AG08396 (cell line): ENCODE measurements around the gene ACYP2.

Experiments
- DNase-seq: peaks from one replicate; pipeline ENCODE4 v3.0.0; 2012; ENCODE audit warnings: low spot score, mixed read lengths

ACYP2 gene

DNA sequence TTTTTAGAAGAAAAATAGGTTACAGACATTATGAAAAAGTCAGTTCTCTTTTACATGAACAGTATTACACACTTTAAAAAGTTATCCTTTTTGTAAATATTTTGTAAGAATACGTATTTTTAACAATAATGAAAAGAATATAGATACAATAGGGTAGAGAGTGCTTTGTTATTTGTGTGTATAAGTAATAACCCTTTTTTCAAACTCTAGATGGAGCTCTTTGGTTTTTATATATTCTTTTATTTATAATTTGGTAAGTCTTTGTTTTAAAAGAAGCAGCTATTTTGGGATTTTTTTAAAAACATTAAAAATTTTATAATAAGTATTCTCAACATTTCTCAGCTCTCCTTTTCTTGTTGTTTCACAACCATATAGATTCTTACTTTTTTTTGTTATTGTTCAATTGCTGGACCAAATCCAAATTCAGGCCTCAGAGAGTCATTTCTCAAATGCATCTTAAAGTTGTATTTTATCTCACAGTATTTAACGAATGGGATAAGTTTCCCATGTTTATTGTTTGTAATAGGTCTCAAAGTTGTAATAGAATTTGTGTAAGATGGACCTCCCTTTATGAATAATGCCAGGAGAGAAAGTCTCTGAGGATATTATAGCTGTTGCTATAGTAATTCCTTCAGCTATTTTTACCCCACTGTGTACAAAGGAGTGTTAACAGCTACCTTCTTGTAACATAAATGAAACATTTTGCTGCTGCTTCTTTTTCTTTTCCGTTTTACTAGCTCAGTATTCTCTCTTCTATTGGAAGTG lies 46.4 kb downstream of the ACYP2 start:
- DNase-seq = no peak

DNA sequence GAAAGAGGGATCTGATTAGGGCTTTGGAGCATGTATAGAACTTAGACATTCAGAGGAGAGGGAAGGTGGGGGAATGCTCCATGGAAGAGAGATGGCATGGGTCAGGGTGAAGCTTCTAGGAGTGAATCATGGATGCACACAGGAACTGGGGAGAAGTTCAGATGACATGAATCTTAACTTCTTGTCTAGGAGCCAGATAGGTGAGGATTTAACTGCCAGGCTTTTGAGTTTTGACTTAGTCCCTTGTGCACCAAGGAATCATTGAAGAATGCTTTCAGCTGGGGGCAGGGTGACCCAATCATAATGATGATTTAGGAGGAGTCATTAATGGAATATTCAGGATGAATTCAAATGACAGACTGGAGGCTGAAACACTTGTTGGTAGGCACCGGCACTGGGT lies 48.7 kb downstream of the ACYP2 start:
- no peak for DNase-seq

DNA sequence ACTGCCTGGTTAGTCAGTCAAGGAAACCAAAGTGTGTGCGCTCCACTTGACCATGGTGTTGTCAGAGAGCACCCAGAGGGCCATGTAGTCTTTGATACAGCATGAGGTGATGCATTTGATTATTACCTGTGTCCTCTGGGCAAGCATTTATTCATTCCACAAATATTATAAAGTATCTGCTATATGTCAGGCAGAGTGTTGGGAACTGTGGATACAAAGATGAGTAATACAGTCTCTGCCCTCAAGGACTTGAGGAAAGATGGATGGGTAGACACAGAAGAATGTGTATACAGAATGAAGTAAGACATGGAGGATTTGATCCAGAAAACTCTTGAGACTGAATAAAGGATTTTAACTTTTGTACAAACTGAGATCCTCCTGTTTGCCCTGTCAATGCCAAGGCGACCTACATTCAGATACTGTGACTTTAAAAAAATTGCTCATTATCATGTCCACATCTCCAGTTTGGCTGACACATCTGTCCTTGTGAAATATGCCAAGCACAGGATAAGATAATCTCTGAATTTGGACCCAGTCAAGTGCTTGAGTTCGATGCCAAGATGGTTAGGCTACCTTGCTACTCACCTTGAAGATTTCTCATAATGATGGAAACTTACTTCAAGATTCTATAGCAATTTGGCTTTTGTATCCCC lies 50.8 kb downstream of the ACYP2 start:
- DNase-seq = no peak

DNA sequence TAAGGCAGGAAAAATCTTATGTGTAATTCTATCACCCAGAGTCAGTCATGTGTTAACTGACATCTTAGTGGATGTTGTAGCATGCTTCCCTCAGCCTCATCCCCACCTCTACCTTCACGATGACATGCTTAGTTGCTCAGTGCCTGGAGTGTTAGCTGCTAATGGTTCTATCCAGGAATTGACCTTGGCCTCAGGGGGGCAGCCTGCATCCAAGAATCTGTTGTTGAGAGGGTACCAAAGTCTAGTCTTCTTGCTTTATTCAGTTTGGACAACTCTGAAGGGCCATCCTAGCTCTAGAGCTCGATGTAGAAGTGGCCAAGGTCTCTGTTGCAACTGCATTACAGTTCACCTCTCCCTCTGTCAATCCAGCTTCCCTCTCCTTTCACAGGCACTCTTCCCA lies 61.2 kb downstream of the ACYP2 start:
- peak; percentile 30 for DNase-seq

DNA sequence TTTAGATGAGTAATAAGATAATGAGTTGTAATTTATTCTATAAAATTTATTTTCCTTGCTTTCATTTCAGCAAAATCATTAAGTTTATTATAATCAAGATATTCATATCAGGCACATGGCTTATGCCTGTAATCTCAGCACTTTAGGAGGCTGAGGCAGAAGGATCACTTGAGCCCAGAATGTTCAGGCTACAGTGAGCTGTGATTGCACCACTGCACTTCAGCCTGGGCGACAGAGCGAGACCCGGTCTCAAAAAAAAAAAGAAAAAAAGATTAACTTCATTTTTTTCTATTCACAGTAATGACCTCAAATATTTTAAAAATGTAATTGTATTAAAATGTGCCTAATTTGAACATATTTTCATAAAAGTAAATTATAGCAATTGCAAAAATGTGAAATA lies 67.9 kb downstream of the ACYP2 start:
- no peak for DNase-seq

DNA sequence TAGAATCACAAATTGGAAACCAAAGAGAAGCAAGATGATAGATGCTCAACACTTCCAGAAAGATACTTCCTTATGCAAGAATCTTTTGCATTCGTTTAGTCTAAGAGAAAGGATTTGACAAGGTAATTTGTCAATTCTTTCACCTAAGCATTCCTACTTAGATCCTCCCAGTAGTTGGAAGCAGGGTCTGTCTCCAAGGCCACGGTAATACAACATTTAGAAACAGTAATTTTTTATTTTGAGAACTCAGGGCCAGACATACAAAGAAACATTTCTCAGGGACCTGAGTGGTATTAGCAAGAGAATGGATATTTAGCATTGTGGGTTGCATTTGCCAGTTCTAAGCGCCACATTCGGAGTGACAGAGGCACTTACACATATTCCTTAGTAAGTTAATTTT lies 68.6 kb downstream of the ACYP2 start:
- no peak for DNase-seq

DNA sequence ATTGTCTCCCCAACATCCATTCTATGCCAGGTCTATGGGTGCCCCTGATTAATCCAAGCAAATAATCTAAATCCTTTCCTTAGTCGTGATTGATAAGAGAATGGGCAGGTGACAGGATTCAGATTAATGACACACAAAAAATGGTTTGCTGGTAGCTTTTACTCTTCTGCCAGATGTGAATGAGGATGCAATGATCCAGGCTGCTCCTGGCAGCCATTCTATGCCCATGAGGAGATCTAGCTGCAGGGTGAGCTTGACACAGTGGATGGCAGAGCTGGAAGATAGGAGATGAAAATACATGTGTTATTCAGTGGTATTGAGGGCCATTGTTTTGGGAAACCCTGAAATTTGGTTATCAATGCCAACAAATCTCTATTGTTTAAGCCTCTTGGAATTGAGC lies 69.7 kb downstream of the ACYP2 start:
- DNase-seq = no peak

DNA sequence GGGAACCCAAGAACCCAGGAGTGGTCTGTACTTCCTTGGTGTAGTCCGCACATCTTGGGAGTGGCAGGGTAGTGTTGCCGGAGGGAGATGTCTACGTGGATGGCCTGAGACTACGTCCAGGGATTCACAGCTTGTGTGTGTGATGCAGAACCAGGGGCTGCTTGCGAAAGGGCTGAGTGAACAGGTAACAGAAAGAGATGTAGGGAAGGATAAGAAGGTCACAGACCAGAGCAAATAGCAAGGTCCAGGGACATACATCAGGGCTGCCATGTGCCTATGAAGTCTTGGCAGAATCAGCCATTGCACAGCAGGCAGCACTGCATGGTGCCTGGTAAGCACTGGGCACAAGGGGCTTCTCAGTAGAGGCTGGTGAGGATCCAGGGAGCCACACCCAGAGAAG lies 71.9 kb downstream of the ACYP2 start:
- no peak for DNase-seq

DNA sequence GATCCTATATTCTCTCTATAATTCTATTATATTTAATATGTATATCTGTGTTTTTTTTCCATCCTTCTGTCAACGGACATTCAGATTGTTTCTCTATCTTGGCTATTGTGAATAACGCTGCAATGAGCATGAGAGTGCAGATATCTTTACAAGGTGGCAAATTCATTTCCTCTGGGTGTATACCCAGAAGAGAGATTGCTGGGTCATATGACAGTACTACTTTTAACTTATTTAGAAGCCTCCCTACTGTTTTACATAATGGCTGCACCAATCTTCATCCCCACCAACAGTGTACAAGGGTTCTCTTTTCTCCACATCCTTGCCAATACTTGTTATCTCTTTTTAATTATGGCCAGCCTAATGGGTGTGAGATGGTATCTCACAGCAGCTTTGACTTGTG lies 74.1 kb downstream of the ACYP2 start:
- DNase-seq = no peak

DNA sequence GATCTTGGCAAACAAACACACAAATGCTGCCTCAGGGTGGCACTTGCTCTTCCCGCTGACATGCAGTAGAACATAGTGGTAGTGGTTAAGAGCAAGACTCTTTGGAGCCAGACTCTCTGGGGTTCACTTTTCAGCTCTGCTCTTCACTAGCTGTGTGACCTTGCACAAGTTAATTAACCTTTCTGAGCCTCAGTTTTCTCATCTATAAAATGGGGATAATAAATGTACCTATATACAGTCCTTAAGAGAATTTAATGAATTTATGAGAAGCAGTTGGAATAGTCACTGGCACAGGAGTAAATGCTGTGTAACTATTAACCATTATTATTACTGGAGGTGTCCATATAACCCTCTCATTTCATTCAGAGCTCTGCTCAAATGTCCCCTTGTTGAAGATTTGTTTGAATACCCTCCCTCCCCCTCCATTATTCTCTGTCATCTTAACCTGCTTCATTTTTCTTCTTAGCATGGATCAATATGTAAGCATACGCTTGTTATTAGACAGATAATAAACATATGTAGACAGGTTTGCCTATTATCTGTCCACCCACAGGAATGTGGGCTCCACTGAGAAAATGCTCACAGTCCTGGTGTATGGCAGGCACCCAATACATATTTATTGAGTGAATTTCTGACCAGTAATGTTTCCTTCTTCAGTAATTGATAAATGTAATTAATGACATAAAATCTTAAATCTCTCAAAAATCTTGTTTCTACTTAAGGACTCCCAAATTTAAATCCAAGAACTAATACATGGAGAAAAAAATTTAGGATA lies 76.1 kb downstream of the ACYP2 start:
- no peak for DNase-seq

DNA sequence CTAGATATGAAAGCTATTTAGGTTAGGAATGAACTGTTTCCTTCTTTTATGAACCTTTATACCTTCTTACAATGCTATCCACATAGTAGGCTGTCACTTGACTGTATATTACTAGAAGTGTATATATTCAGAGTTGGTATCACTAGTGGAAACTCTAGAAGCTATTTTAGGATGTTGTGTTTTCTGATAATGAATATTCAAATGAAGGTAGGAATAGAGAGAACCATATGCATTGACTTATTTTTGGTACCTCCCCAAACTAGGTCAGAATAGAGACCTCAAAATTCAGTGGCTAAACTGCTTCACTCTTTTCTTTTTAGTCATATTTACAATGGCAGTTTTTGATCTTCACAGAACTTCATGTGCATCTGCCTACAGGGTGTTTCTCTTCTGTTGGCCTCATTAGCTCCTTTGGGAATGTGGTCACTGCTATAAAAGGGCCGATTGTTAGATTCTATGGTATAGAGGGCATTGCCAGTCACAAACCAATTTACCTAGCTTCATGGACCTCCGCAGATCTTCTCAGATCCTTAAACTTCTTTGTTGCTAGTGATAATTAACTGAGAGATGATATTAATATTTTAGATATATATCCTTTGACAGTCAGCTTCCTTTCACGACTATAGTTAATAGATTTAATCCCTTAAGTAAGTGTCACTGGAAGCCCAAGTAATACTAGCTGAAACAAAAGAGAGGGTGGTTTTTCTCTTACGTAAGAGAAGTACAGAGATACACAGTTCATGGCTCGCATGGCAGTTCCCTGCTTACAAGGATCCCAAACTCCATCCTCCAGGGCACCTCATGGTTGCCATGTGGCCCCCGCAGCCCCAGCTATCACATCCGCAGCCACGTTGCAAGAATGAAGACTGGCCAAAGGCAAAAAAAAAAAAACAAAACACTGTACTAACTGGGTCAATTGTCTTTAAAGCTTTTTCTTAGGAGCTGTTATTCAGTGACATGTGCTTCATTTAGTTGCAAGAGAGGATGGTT lies 79.6 kb downstream of the ACYP2 start:
- DNase-seq = no peak

DNA sequence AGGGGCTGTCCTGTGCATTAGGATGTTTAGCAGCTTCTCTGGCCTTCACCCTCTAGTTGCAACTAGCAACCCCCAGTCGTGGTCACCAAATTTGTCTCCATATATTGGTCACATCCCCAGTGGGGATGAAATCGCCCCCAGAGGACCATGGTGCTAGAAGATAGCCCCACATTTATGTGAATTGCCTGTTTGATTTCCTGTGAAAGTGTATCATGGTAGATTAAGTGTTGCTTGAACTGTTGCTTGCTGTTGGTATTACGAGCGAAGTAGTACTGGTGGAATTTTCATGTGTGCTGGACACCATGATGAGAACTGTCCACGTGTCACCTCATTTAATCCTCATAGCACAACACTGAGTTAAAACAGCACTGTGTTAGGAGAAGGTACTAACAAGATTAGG lies 81.2 kb downstream of the ACYP2 start:
- no peak for DNase-seq

DNA sequence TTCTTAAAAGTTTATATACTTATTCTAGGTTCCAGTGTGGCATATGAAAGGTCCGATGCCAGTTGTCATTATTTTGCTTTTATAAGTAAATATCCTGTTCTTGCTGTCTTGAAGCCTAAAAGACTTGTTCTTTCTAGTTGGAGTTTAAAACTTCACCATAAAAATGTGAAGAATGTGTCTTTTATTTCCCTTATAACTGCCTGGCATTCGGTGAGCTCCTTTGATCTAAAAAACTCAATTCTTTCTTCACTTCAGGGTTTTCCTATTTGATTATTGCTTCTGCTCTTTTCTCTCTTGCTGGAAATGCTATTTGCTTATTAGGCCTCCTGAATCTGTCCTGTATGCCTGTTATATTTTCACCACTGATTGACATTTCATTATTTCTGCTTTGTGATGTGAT lies 89.1 kb downstream of the ACYP2 start:
- DNase-seq = no peak

DNA sequence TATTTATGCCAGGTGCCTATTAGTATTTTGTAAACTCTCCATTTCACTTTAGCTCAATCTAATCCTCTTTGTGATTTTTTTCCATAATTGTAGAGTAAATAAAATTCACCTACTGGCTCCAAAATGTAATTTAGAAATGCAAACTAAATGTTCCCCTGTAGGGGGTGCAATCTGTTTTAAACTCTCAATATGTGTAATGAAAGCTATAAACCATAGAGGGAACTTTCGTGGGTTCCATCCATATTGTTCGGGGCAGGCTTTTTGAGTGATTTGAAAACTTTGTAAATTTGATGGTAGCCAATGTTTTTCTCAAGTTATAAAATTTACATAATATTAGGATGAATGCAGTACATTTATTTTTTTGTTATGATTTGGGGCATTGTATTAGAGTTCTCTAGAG lies 91.2 kb downstream of the ACYP2 start:
- DNase-seq = peak; percentile 21

DNA sequence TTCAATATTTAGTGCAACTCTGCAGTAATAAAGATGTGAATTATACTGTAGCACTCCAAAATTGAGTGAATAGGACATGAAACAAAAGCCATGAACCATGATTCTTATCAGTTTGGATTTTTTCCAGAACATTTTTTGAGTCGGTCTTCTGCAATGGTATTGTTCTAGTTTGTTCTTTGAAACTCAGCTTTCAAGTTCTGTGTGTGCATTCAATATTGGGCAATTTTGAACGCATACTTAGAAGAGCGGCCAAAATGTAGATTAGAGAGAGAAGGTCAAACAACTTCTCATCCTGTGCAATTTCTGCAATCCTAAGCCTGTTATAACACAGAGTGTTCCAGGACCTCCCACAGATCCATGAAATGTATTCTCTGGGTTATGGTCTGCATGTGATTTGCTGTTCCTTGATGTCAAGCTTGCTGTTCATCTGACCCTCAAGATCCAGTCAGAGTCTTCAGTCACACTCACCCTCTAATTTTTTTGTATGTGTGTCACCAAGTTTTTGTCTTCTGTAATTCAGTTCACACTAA lies 92.3 kb downstream of the ACYP2 start:
- DNase-seq = no peak

DNA sequence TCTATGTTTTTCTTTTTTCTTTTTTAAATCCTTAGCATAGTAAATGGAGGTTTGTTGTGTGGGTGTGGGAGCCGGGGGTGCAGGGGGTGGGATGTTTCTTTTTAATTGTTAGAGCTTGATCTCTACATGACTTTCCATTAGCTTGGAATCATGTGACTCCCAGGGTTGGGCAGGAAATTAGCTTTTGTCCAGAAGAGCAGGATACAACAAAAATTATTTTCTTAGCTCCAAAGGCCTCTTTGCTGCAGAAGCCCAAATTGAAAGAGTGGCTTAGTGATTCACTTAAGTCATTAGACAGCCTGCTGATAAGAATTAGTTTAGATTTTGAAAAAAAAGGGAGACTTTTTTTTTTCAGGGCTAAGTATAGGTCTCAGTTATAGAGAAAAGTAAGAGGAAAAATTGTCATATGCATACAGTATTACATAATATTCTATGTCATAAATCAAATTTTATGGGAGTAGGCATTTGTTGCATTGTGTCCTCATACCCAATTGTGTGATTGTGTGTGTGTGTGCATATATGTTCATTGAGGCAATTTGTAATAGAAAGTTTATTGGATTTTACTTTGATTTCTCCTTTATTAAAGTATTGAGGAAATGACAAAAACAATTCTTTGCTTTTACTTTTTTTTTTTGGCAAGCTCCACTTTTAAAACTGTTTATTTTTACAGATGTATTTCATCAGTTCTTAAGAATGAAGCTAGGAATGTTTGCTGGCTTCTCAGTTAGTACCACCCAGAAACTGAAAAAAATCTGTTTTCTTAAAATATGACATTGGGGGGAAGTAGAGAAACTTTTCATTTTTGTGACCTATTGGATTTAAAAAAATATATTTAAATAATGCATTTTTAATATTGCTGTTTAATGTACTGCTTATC lies 93.2 kb downstream of the ACYP2 start:
- DNase-seq = peak; percentile 15

DNA sequence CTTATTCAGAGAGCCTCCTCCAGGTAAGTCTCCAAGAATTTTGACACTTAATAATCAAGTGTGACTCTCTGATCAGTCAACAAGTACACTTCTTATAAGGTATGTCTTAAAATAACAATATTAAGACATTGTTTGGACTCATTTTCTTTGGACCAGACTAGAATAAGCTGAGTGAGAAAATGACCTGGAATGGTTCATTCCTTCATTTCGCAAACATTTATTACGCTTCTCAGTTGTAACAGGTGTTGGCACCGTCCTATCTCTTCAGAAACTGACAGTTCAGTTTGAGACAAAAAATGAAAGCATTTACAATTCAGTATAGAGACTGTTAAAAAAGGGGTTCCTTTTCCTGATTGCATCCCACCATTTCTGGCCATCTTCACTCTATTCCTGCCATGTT lies 94.0 kb downstream of the ACYP2 start:
- no peak for DNase-seq

DNA sequence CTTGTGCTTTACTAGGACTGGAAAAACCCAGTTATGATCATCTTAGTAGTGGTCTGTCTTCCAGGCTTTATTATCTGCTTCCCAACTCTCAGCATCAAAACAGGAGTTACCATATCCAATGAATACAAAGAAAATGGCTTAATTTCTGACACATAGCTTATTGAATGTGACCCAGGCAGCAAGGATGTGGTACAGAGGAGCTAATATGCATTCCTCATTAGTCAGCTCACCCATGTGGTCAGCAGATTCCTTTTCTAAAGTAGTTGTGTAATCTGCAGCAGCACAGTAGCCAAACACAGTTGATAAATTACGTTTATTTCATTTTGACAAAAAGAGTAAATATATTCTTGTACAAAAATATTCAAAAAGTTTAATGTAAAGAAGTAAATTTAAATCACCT lies 97.0 kb downstream of the ACYP2 start:
- DNase-seq = peak; percentile 78

DNA sequence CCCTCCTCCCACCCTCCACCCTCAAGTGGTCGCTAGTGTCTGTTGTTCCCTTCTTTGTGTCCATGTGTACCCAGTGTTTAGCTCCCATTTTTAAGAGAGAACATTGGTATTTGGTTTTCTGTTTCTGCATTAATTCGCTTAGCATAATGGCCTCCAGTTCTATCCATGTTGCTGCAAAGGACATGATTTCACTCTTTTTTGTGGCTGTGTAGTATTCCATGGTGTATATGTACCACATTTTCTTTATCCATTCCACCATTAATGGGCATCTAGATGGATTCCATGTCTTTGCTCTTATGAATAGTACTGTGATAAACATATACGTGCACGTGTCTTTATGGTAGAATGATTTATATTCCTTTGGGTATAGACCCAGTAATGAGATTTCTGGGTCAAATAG lies 97.7 kb downstream of the ACYP2 start:
- DNase-seq = no peak

DNA sequence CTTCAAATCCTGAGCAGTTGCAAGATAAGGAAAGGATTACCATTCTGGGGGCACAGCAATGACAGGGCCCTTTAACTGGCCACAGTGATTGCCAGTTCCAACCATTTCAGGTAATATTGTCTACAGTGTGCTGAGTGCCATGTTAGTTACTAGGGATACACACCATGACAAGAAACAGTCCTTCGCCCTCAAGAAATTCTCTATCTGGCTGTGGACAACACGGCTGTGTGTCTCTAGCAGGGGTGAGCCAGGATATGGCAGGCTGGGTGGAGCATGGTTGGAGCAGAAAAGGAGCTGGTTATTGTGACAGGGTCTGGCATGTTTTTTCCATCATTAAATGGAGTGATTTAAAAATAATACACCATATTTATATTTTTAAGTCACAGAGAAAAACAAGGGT lies 109.6 kb downstream of the ACYP2 start:
- no peak for DNase-seq

DNA sequence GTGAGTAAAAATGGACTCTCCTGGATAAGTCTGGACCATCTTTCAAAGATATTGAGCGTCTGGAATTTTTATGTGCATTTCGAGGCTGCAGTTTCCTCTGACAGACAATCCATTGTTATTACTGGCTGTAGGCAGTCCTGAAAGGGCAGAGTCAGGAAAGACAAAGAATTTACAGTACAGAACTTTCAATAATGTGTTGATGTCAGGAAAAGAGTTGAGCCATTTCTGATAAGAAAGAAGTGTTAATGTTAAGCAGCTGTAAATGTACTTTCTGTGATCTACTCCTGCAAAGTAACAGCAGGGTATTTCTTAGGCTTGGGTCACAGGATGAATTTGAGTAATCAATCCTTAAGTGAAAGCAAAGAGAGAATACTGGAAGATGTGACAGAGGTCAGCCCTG lies 110.8 kb downstream of the ACYP2 start:
- no peak for DNase-seq
